Neural progenitor cell (in vitro differentiated cells): ENCODE results near the gene ITPA.

Experiments used
- CTCF ChIP-seq: fragments of 200-600 bp; sonication (generic); IDR thresholded peaks from 2 replicates; pipeline ENCODE4 v1.5.1; 2017; ENCODE audit warnings: antibody characterized with exemption, mild to moderate bottlenecking
- EZH2 ChIP-seq: fragments of 200-600 bp; sonication (generic); IDR thresholded peaks from 2 replicates; pipeline ENCODE4 v1.6.1; 2017; ENCODE audit warnings: antibody characterized with exemption, mild to moderate bottlenecking, moderate library complexity
- EZH2phosphoT487 ChIP-seq: fragments of 200-600 bp; sonication (generic); IDR thresholded peaks from 2 replicates; pipeline ENCODE4 v1.6.1; 2017; ENCODE audit warnings: antibody characterized with exemption

DNA sequence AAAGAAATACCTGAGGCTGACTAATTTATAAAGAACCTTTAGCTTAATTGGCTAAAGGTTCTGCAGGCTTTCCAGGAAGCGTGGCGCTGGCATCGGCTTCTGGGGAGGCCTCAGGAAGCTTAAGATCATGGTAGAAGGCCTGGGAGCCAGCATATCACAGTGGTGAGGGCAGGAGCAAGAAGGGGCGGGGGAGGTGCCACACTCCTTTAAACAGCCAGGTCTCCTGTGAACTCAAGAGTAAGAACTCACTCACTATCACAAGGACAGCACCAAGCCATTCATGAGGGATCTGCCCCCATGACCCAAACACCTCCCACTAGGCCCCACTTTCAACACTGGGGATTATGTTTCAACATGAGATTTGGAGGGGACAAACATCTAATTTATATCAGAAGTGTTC lies 64.1 kb downstream of the ITPA start:
- no peak for TF ChIP-seq CTCF
- no peak for TF ChIP-seq EZH2
- no peak for TF ChIP-seq EZH2phosphoT487
